Measurements from ENCODE around the gene CHMP1A. TPM values are rescaled to one million over a fixed set of nuclear protein-coding genes. Genes with fewer than 3 reads are reported as not detected.

CHMP1A gene
- total RNA-seq, 4 donors from 2014 or later, result 71.8 to 125 (median 86.6) TPM

GRCh38 chr16:89615596-89616090 is 41.9 kb downstream of the CHMP1A start:
- TF ChIP-seq CTCF (IDR thresholded peaks at IDR 0.05) (peak; percentile 4 to 45), POLR2AphosphoS5 (IDR thresholded peaks at IDR 0.05) (no peak)
- no peak overlapping the region for H3K27ac ChIP-seq
- 75% methylated on average over 4 of the region's 17 CpGs for WGBS
- DNase-seq (ENCODE audit: low spot score in 2 of 2), result no peak
- no peaks in the 10 kb centered on the region for H3K9me3 ChIP-seq
- H3K4me3 ChIP-seq, result no peak overlapping the region
- peaks cover 13% of the 10 kb centered on the region for H3K27me3 ChIP-seq
- H3K4me1 ChIP-seq, result peaks cover 7% of the 10 kb centered on the region
- no peaks in the 10 kb centered on the region for H3K36me3 ChIP-seq

- H3K9me3 ChIP-seq, result no peaks in the 10 kb centered on the region
- no peak overlapping the region for H3K27ac ChIP-seq
- peaks cover 11% of the 10 kb centered on the region for H3K27me3 ChIP-seq
- no peaks in the 10 kb centered on the region for H3K36me3 ChIP-seq
- no peak for TF ChIP-seq EP300 (IDR thresholded peaks at IDR 0.05)
- no peak for TF ChIP-seq POLR2A (IDR thresholded peaks at IDR 0.05)
- TF ChIP-seq CTCF (IDR thresholded peaks at IDR 0.05), result no peak
- TF ChIP-seq POLR2AphosphoS5 (IDR thresholded peaks at IDR 0.05), result no peak
- H3K4me1 ChIP-seq, result peaks cover 7% of the 10 kb centered on the region
- no peak overlapping the region for H3K4me3 ChIP-seq
- no peak for DNase-seq (ENCODE audit: low spot score in 2 of 2)
- 80% methylated on average over 1 of the region's 13 CpGs for WGBS
These were observed 42.3 kb downstream of the CHMP1A start for GRCh38 chr16:89615176-89615575.

GRCh38 chr16:89613954-89614459 is 43.5 kb downstream of the CHMP1A start:
- 85% methylated on average over 15 of the region's 22 CpGs for WGBS
- H3K27me3 ChIP-seq, result peaks cover 9% of the 10 kb centered on the region
- TF ChIP-seq POLR2AphosphoS5 (IDR thresholded peaks at IDR 0.05) (no peak), POLR2A (IDR thresholded peaks at IDR 0.05) (no peak), EP300 (IDR thresholded peaks at IDR 0.05) (no peak), CTCF (IDR thresholded peaks at IDR 0.05) (no peak)

GRCh38 chr16:89613231-89613953 is 44.1 kb downstream of the CHMP1A start, which contains the start of gene DPEP1:
Gene DPEP1 (plus strand): TSS chr16:89613642. CDS start chr16:89630411, 16,769 bp downstream.
- Histone ChIP-seq H3K27ac (no peak within 1 kb of the TSS), H3K27me3 (peaks cover 9% of the 10 kb centered on the region), H3K36me3 (no peaks in the 10 kb centered on the region), H3K4me1 (peaks cover 7% of the 10 kb centered on the region), H3K4me3 (no peak within 1 kb of the TSS), H3K9me3 (no peaks in the 10 kb centered on the region)
- 68% methylated on average over 19 of the region's 19 CpGs for WGBS
- TF ChIP-seq POLR2A (IDR thresholded peaks at IDR 0.05), result no peak
- TF ChIP-seq EP300 (IDR thresholded peaks at IDR 0.05), result no peak
- TF ChIP-seq POLR2AphosphoS5 (IDR thresholded peaks at IDR 0.05), result no peak
- no peak for TF ChIP-seq CTCF (IDR thresholded peaks at IDR 0.05)
- no peak for DNase-seq (ENCODE audit: low spot score in 2 of 2)

More at GRCh38 chr16:89613954-89614459, 43.5 kb downstream of the CHMP1A start:
- H3K4me3 ChIP-seq, result no peak overlapping the region
- peaks cover 7% of the 10 kb centered on the region for H3K4me1 ChIP-seq
- H3K36me3 ChIP-seq, result no peaks in the 10 kb centered on the region
- no peak for DNase-seq (ENCODE audit: low spot score in 2 of 2)
- no peaks in the 10 kb centered on the region for H3K9me3 ChIP-seq
- no peak overlapping the region for H3K27ac ChIP-seq

- WGBS, result 82% methylated on average over 20 of the region's 20 CpGs
- TF ChIP-seq CTCF (IDR thresholded peaks at IDR 0.05) (no peak), POLR2AphosphoS5 (IDR thresholded peaks at IDR 0.05) (no peak), POLR2A (IDR thresholded peaks at IDR 0.05) (no peak), EP300 (IDR thresholded peaks at IDR 0.05) (no peak)
- H3K4me3 ChIP-seq, result no peak overlapping the region
- peaks cover 7% of the 10 kb centered on the region for H3K4me1 ChIP-seq
- DNase-seq (ENCODE audit: low spot score in 2 of 2), result no peak
- H3K36me3 ChIP-seq, result no peaks in the 10 kb centered on the region
- H3K27me3 ChIP-seq, result peaks cover 9% of the 10 kb centered on the region
- H3K9me3 ChIP-seq, result no peaks in the 10 kb centered on the region
- H3K27ac ChIP-seq, result no peak overlapping the region
These were observed 44.9 kb downstream of the CHMP1A start for GRCh38 chr16:89612415-89613166.

Measured in suprapubic skin (tissue), 4 donors.